HG03565 (cell line): ENCODE data around the gene SYNGR3.
A peak's percentile ranks its signal among the peaks of the same experiment; 100 is the strongest.

Experiments used
- ATAC-seq: cut with Tn5 transposase; IDR thresholded peaks from one replicate; pipeline ENCODE4 v1.9.1; 2021; ENCODE audit warnings: mild to moderate bottlenecking, moderate library complexity; ENCODE audit not compliant: unreplicated experiment

SYNGR3 gene

GRCh38 chr16:1976216-1976520 is 13.6 kb upstream of the SYNGR3 start:
- ATAC-seq: no peak

GRCh38 chr16:1976951-1977874 is 12.6 kb upstream of the SYNGR3 start:
- ATAC-seq: no peak

- ATAC-seq: no peak
Measured at GRCh38 chr16:1977875-1978268, 11.9 kb upstream of the SYNGR3 start.

- ATAC-seq: no peak
Measured at GRCh38 chr16:1978476-1979120, 11.2 kb upstream of the SYNGR3 start.

- no peak for ATAC-seq
Measured at GRCh38 chr16:1979271-1980029, 10.3 kb upstream of the SYNGR3 start.

GRCh38 chr16:1980030-1980769 is 9.6 kb upstream of the SYNGR3 start:
- ATAC-seq: no peak

- ATAC-seq: no peak
Measured at GRCh38 chr16:1980770-1981087, 9.0 kb upstream of the SYNGR3 start.

GRCh38 chr16:1981398-1981836 is 8.4 kb upstream of the SYNGR3 start, which contains the start of gene NOXO1:
Gene NOXO1 (minus strand): TSS chr16:1981469. CDS start chr16:1981179, 290 bp downstream.
- ATAC-seq: no peak

GRCh38 chr16:1982013-1982433 is 7.7 kb upstream of the SYNGR3 start:
- no peak for ATAC-seq

GRCh38 chr16:1982991-1983543 is 6.7 kb upstream of the SYNGR3 start:
- no peak for ATAC-seq

GRCh38 chr16:1983544-1984346 is 6.0 kb upstream of the SYNGR3 start, which contains the start of gene GFER:
Gene GFER (plus strand): TSS chr16:1984193. CDS start chr16:1984219, 26 bp downstream.
- ATAC-seq: peak; percentile 61

GRCh38 chr16:1984347-1985225 is 5.2 kb upstream of the SYNGR3 start:
- no peak for ATAC-seq

- ATAC-seq: no peak
Measured at GRCh38 chr16:1985466-1986150, 4.2 kb upstream of the SYNGR3 start.

- no peak for ATAC-seq
Measured at GRCh38 chr16:1987198-1987597, 2.6 kb upstream of the SYNGR3 start.

GRCh38 chr16:1990101-1990350 is 256 bp downstream of the SYNGR3 start:
- ATAC-seq: no peak

- ATAC-seq: no peak
Measured at GRCh38 chr16:1990351-1991134, 773 bp downstream of the SYNGR3 start.

- no peak for ATAC-seq
Measured at GRCh38 chr16:1991135-1991551, 1.4 kb downstream of the SYNGR3 start.

GRCh38 chr16:1991588-1991947 is 1.8 kb downstream of the SYNGR3 start:
- ATAC-seq: no peak
